Measurements from ENCODE around the gene SYNGR4.

The SYNGR4 gene

GRCh38 chr19:48363500-48363809 is 712 bp upstream of the SYNGR4 start:
- ATAC-seq: peak; percentile 5
- TF ChIP-seq PPARA (CRISPR knock-in tag; IDR thresholded peaks at IDR 0.05; ENCODE audit: borderline replicate concordance) (no peak), ZC3H10 (CRISPR knock-in tag; IDR thresholded peaks at IDR 0.05) (no peak), ESRRG (CRISPR knock-in tag; IDR thresholded peaks at IDR 0.05) (no peak), TSHZ2 (CRISPR knock-in tag; IDR thresholded peaks at IDR 0.05) (no peak), CSDC2 (CRISPR knock-in tag; IDR thresholded peaks at IDR 0.05) (no peak), ZNF8 (CRISPR knock-in tag; IDR thresholded peaks at IDR 0.05) (no peak), ARNTL (CRISPR knock-in tag; IDR thresholded peaks at IDR 0.05; ENCODE audit: borderline replicate concordance, low read depth) (no peak), RARB (CRISPR knock-in tag; IDR thresholded peaks at IDR 0.05) (no peak), BACH2 (CRISPR knock-in tag; IDR thresholded peaks at IDR 0.05; ENCODE audit: borderline replicate concordance) (no peak), ZNF565 (CRISPR knock-in tag; conservative IDR thresholded peaks at IDR 0.05; ENCODE audit: low read depth) (no peak), CREB5 (CRISPR knock-in tag; IDR thresholded peaks at IDR 0.05; ENCODE audit: low read depth) (no peak), ZNF70 (CRISPR knock-in tag; IDR thresholded peaks at IDR 0.05) (no peak), TCF4 (CRISPR knock-in tag; IDR thresholded peaks at IDR 0.05; ENCODE audit: borderline replicate concordance) (no peak), PATZ1 (CRISPR knock-in tag; IDR thresholded peaks at IDR 0.05; ENCODE audit: borderline replicate concordance) (no peak), POU6F1 (CRISPR knock-in tag; IDR thresholded peaks at IDR 0.05; ENCODE audit: borderline replicate concordance, low read depth) (no peak), ZFP30 (CRISPR knock-in tag; IDR thresholded peaks at IDR 0.05) (no peak), ISL1 (CRISPR knock-in tag; IDR thresholded peaks at IDR 0.05) (no peak), OSR1 (CRISPR knock-in tag; IDR thresholded peaks at IDR 0.05) (no peak)

GRCh38 chr19:48364598-48365348 is 606 bp downstream of the SYNGR4 start:
- TF ChIP-seq CSRNP3 (CRISPR knock-in tag; IDR thresholded peaks at IDR 0.05) (no peak), ARNTL (CRISPR knock-in tag; IDR thresholded peaks at IDR 0.05; ENCODE audit: borderline replicate concordance, low read depth) (no peak), PATZ1 (CRISPR knock-in tag; IDR thresholded peaks at IDR 0.05; ENCODE audit: borderline replicate concordance) (no peak), ZNF565 (CRISPR knock-in tag; conservative IDR thresholded peaks at IDR 0.05; ENCODE audit: low read depth) (no peak), ZNF8 (CRISPR knock-in tag; IDR thresholded peaks at IDR 0.05) (no peak), PPARA (CRISPR knock-in tag; IDR thresholded peaks at IDR 0.05; ENCODE audit: borderline replicate concordance) (no peak), GLIS3 (CRISPR knock-in tag; IDR thresholded peaks at IDR 0.05) (no peak), ZFP3 (CRISPR knock-in tag; IDR thresholded peaks at IDR 0.05) (no peak), CREB5 (CRISPR knock-in tag; IDR thresholded peaks at IDR 0.05; ENCODE audit: low read depth) (no peak), TCF4 (CRISPR knock-in tag; IDR thresholded peaks at IDR 0.05; ENCODE audit: borderline replicate concordance) (no peak), CSDC2 (CRISPR knock-in tag; IDR thresholded peaks at IDR 0.05) (no peak), POU6F1 (CRISPR knock-in tag; IDR thresholded peaks at IDR 0.05; ENCODE audit: borderline replicate concordance, low read depth) (no peak), ZNF70 (CRISPR knock-in tag; IDR thresholded peaks at IDR 0.05) (no peak), ZFP30 (CRISPR knock-in tag; IDR thresholded peaks at IDR 0.05) (no peak)
- ATAC-seq: no peak

Measured in SK-N-SH treated with all-trans-retinoic acid at 6 μM for 48 hours (cell line).